Psoas muscle (tissue), 8 donors: ENCODE measurements around the gene NEDD9. TPM values are rescaled to one million over a fixed set of nuclear protein-coding genes. Genes with fewer than 3 reads are reported as not detected.
A peak's percentile ranks its signal among the peaks of the same experiment; 100 is the strongest.

Source experiments
- ATAC-seq, 4 donors: fragments of 200-7000 bp; cut with Tn5 transposase; one replicate each; pipeline ENCODE4 v1.9.1; 2020; ENCODE audit warnings: moderate library complexity in 3 of 4, mild to moderate bottlenecking in 2 of 4
- DNase-seq, 2 donors: peaks; one replicate each; pipeline ENCODE4 v3.0.0-alpha.2; 2020
- H3K27ac ChIP-seq: fragments of 200-600 bp; one replicate; pipeline ENCODE4 v1.8.0; 2022
- H3K27me3 ChIP-seq, 3 donors: fragments of 200-600 bp in 1 of 3; one replicate each; pipeline versions ENCODE4 v1.6.1 to v1.8.0; 2013 to 2022; ENCODE audit warnings: low read length in 2 of 3, mild to moderate bottlenecking in 2 of 3, moderate library complexity in 1 of 3; ENCODE audit not compliant: insufficient read depth in 3 of 3
- H3K36me3 ChIP-seq, 2 donors: fragments of 200-600 bp in 1 of 2; one replicate each; pipeline versions ENCODE4 v1.6.1 to v1.8.0; 2013 to 2022; ENCODE audit warnings: low read depth in 1 of 2, mild to moderate bottlenecking in 1 of 2, moderate library complexity in 1 of 2; ENCODE audit not compliant: insufficient read depth in 1 of 2
- H3K4me1 ChIP-seq: fragments of 200-600 bp; one replicate; pipeline ENCODE4 v1.8.0; 2022
- H3K4me3 ChIP-seq: fragments of 200-600 bp; one replicate; pipeline ENCODE4 v1.8.0; 2022; ENCODE audit warnings: mild to moderate bottlenecking
- H3K9me3 ChIP-seq: fragments of 200-600 bp; one replicate; pipeline ENCODE4 v1.8.0; 2022
- WGBS, 3 donors: extraction: QIAGEN DNeasy Blood & Tissue Kit; methylation state at CpG; one replicate each; pipeline versions ENCODE4 v1.1.6 to v1.1.7; 2013; 5-methylcytosine and 5-hydroxymethylcytosine counted together
- intact Hi-C, 2 donors: fragments of 100-400 bp; cut with DNase I; formaldehyde crosslinking; loops; one replicate each; pipeline versions ENCODE4 v1.11.0 to v1.14.2; 2022
- long read RNA-seq, 2 donors: library from polyadenylated mRNA; unstranded; transcript quantifications; one replicate each; pipeline ENCODE4 v2.0.0, GENCODE V29; 2021
- polyA plus RNA-seq, 3 donors: library from polyadenylated mRNA; stranded (reverse); fragments of 200-250 nt; gene quantifications; one replicate each; pipeline ENCODE4 v1.2.3, GENCODE V29; 2013
- total RNA-seq, 4 donors: library from RNA; stranded (reverse); fragmentation: NEBNext Ultra II Directional in 2 of 4; extraction: Animal tissue kit (Norgen Biotek cat#: 25700) in 2 of 4; gene quantifications; one replicate each; pipeline versions ENCODE4 v1.2.1 to v1.2.4, GENCODE V29; 2021 to 2023
- TF ChIP-seq, protein P1 (sequence below): fragments of 200-600 bp; IDR thresholded peaks from one replicate; pipeline ENCODE4 v1.8.0; 2022; ENCODE audit warnings: antibody characterized with exemption
- donor health status: healthy with polysubstance abuse.
- donor health status: DM: no; HTN: no; CAD: no; lungs with moderate emphysema.
- donor health status: Bipolar disorder and iron deficiency.
- donor health status: healthy.
- donor health status: DM: yes; HTN: yes; CAD: no.
- donor health status: DM: no; HTN: no; CAD: no.
- donor health status: DM: no; HTN: no; CAD: no.
- donor health status: DM: yes; HTN: yes; CAD: no.

The NEDD9 gene, protein sequence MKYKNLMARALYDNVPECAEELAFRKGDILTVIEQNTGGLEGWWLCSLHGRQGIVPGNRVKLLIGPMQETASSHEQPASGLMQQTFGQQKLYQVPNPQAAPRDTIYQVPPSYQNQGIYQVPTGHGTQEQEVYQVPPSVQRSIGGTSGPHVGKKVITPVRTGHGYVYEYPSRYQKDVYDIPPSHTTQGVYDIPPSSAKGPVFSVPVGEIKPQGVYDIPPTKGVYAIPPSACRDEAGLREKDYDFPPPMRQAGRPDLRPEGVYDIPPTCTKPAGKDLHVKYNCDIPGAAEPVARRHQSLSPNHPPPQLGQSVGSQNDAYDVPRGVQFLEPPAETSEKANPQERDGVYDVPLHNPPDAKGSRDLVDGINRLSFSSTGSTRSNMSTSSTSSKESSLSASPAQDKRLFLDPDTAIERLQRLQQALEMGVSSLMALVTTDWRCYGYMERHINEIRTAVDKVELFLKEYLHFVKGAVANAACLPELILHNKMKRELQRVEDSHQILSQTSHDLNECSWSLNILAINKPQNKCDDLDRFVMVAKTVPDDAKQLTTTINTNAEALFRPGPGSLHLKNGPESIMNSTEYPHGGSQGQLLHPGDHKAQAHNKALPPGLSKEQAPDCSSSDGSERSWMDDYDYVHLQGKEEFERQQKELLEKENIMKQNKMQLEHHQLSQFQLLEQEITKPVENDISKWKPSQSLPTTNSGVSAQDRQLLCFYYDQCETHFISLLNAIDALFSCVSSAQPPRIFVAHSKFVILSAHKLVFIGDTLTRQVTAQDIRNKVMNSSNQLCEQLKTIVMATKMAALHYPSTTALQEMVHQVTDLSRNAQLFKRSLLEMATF
- total RNA-seq (10 to 100 TPM; 11.2 to 15.7 (median 12.8) TPM), polyA plus RNA-seq (10 to 100 TPM in 1 of 3 donors, 1 to 10 TPM in 2; 9.0 to 11.0 (median 10.0) TPM)
- long read RNA-seq, donor 1, partial matches to known transcripts: 8 of 8 reads
- long read RNA-seq, donor 1, other reads (novel, unspliced or antisense): 0 of 8 reads
- long read RNA-seq, donor 2, full-length matches to known transcripts: 2 of 25 reads
- long read RNA-seq, donor 2, partial matches to known transcripts: 21 of 25 reads
- long read RNA-seq, donor 2, other reads (novel, unspliced or antisense): 2 of 25 reads

DNA sequence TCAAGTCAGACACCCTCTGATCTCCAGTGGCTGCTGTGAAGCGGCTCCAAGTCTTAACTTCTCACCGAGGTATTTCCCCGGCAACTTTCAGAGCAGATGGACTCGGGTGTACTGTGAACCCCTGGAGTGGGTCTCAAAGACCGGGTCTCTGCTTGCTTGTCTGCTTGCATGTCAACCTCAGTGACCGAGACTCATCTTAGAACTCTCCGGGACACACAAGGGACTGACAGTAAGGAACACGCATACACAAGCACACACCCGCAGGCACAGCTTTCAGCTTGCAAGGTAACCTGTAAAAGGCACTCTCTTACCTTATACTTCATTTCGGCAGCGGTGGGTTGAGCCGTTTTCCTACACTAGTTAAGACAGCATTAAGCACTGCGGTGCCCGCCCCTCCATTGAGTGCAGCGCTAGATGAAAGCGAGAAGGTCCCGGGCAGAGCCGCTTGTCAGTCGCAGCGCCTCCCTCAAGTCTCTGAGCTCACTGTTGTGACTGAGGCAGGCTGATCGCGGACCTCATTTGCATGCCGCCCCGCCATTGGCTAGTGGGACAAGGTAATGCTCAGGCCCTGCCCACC is at the start of gene NEDD9:
TSS of gene NEDD9 (minus strand) at position 476 of the 577 bp plus-strand sequence. CDS start at position 323, 153 bp downstream.
- intact Hi-C loops: loop anchor here in 1 of 2 donors (5.0 kb wide), 2 partner anchors 80 to 135 kb away; no protein-coding TSS in a partner anchor
- peak within 1 kb of the TSS; percentile 78 for H3K27ac ChIP-seq

DNA sequence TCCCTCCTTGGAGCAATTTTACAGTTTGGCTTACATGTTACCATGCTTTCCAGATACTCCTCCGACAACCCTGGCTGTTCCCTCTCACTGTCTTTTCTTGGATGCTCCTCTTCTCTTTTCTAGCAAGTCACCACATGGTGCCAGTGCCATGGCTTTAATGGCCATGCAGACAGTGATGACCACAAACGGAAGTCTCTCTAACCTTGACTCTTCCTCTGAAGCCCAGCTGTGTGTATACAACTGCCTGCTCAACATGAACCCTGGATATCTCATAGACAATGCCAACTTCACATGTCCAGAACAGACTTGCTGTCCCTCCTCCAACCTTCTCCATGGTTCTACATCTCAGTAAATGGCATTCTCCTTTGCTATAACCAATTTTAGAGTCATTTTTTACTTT is 49.8 kb upstream of the NEDD9 start:
- no peaks in the 10 kb centered on the region for H3K36me3 ChIP-seq
- ATAC-seq: no peak
- no peak for DNase-seq
- no peaks in the 10 kb centered on the region for H3K27me3 ChIP-seq
- no peak overlapping the region for H3K27ac ChIP-seq
- WGBS, 3 donors: 65 to 83% (median 67%) methylated on average over 2 of the region's 2 CpGs
- intact Hi-C loops: no loop called here
- no peaks in the 10 kb centered on the region for H3K4me1 ChIP-seq
- H3K9me3 ChIP-seq: no peaks in the 10 kb centered on the region
- H3K4me3 ChIP-seq: no peak overlapping the region
- TF ChIP-seq, protein P1, sequence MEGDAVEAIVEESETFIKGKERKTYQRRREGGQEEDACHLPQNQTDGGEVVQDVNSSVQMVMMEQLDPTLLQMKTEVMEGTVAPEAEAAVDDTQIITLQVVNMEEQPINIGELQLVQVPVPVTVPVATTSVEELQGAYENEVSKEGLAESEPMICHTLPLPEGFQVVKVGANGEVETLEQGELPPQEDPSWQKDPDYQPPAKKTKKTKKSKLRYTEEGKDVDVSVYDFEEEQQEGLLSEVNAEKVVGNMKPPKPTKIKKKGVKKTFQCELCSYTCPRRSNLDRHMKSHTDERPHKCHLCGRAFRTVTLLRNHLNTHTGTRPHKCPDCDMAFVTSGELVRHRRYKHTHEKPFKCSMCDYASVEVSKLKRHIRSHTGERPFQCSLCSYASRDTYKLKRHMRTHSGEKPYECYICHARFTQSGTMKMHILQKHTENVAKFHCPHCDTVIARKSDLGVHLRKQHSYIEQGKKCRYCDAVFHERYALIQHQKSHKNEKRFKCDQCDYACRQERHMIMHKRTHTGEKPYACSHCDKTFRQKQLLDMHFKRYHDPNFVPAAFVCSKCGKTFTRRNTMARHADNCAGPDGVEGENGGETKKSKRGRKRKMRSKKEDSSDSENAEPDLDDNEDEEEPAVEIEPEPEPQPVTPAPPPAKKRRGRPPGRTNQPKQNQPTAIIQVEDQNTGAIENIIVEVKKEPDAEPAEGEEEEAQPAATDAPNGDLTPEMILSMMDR: no peak

More for the DNA sequence above, at the start of gene NEDD9:
- TF ChIP-seq, protein P1: no peak
- peaks cover 7% of the 10 kb centered on the region for H3K4me1 ChIP-seq
- peak; percentile 92 to 94 for DNase-seq
- H3K36me3 ChIP-seq: no peaks in the 10 kb centered on the region
- H3K4me3 ChIP-seq: peak within 1 kb of the TSS; percentile 80
- no peaks in the 10 kb centered on the region for H3K9me3 ChIP-seq
- peak; percentile 96 to 99 (median 98) for ATAC-seq
- H3K27me3 ChIP-seq: no peaks in the 10 kb centered on the region
- WGBS, 3 donors: 0 to 1% (median 1%) methylated on average over 24 of the region's 24 CpGs

DNA sequence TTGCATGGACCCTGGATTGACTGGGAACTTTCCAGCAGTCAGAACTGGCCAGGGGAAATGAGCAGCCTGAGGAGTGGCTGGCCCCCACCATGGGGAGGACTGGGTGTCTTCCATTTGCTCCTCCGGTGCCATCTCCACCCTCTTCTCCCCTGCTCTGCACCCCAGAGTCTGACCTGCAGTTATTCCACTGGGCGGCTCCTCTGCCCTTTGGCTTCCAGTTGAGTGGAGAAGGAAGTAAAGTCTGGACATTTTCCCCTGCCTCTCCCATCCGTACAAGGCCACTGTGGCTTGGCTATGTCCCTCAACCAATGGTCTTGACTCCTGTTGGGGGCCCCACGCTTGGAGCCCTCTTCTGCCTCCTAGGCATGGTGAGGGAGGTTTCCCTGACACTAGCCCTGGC is 47.9 kb upstream of the NEDD9 start:
- TF ChIP-seq, protein P1: no peak
- Histone ChIP-seq H3K27me3 (no peaks in the 10 kb centered on the region), H3K27ac (no peak overlapping the region), H3K9me3 (no peaks in the 10 kb centered on the region), H3K36me3 (no peaks in the 10 kb centered on the region), H3K4me3 (no peak overlapping the region), H3K4me1 (no peaks in the 10 kb centered on the region)
- DNase-seq: no peak
- intact Hi-C loops: no loop called here
- WGBS, 3 donors: 85 to 94% (median 88%) methylated on average over 4 of the region's 4 CpGs
- no peak for ATAC-seq

- H3K27ac ChIP-seq: no peak overlapping the region
- intact Hi-C loops: no loop called here
- TF ChIP-seq, protein P1: no peak
- no peaks in the 10 kb centered on the region for H3K27me3 ChIP-seq
- H3K4me3 ChIP-seq: no peak overlapping the region
- no peaks in the 10 kb centered on the region for H3K36me3 ChIP-seq
- no peaks in the 10 kb centered on the region for H3K4me1 ChIP-seq
- DNase-seq: peak; percentile 66 to 70
- no peak for ATAC-seq
- WGBS, 3 donors: 47 to 79% (median 57%) methylated on average over 17 of the region's 17 CpGs
- no peaks in the 10 kb centered on the region for H3K9me3 ChIP-seq
Observed at GRCh38 chr6:11279284-11279689, 46.8 kb upstream of the NEDD9 start.
